Frontal cortex (tissue), 4 donors: ENCODE data around the gene GRID1. TPM values are rescaled to one million over a fixed set of nuclear protein-coding genes. Genes with fewer than 3 reads are reported as not detected.

Experiments
- DNase-seq, 2 donors: peaks; one replicate each; pipeline ENCODE4 v3.0.0; 2012; ENCODE audit warnings: low spot score in 2 of 2
- FAIRE-seq: peaks from 2 replicates; lab custom pipeline; 2012; peaks lifted over from hg19 to GRCh38; lab: Jason Lieb, UNC
- total RNA-seq: library from RNA; depleted of rRNA; stranded (reverse); fragments of >200 nt; gene quantifications from one replicate; pipeline ENCODE4 v1.2.3, GENCODE V29; 2014
- donor health status: control.
- donor health status: control.
- donor health status: control.

Gene GRID1
- total RNA-seq, 1 donor from 2014 or later, result 12.6 TPM

GRCh38 chr10:86343761-86344160 is 22.8 kb downstream of the GRID1 start:
- no peak for FAIRE-seq
- no peak for DNase-seq

GRCh38 chr10:86342111-86342863 is 24.3 kb downstream of the GRID1 start:
- no peak for DNase-seq

GRCh38 chr10:86341361-86341811 is 25.2 kb downstream of the GRID1 start:
- DNase-seq, result no peak
- no peak for FAIRE-seq

More at GRCh38 chr10:86342111-86342863, 24.3 kb downstream of the GRID1 start:
- no peak for FAIRE-seq

GRCh38 chr10:86340991-86341260 is 25.7 kb downstream of the GRID1 start:
- FAIRE-seq (no peak), DNase-seq (no peak)

- FAIRE-seq, result no peak
- DNase-seq, result no peak
These were observed 26.2 kb downstream of the GRID1 start for GRCh38 chr10:86340176-86340990.

- no peak for FAIRE-seq
- DNase-seq, result no peak
These were observed 27.2 kb downstream of the GRID1 start for GRCh38 chr10:86339226-86339865.

- DNase-seq (no peak), FAIRE-seq (no peak)
These were observed 29.4 kb downstream of the GRID1 start for GRCh38 chr10:86337121-86337601.

GRCh38 chr10:86336341-86336740 is 30.3 kb downstream of the GRID1 start:
- DNase-seq (no peak), FAIRE-seq (no peak)

GRCh38 chr10:86335831-86336230 is 30.8 kb downstream of the GRID1 start:
- DNase-seq, result no peak
- FAIRE-seq, result no peak

GRCh38 chr10:86335257-86335656 is 31.3 kb downstream of the GRID1 start:
- FAIRE-seq (no peak), DNase-seq (no peak)

GRCh38 chr10:86334488-86335085 is 32.0 kb downstream of the GRID1 start:
- DNase-seq, result no peak

GRCh38 chr10:86333826-86334487 is 32.6 kb downstream of the GRID1 start:
- FAIRE-seq, result no peak
- no peak for DNase-seq

More at GRCh38 chr10:86334488-86335085, 32.0 kb downstream of the GRID1 start:
- no peak for FAIRE-seq

- DNase-seq (no peak), FAIRE-seq (no peak)
These were observed 34.7 kb downstream of the GRID1 start for GRCh38 chr10:86331861-86332260.

- no peak for DNase-seq
- no peak for FAIRE-seq
These were observed 35.5 kb downstream of the GRID1 start for GRCh38 chr10:86330778-86331763.

- DNase-seq (no peak), FAIRE-seq (no peak)
These were observed 36.5 kb downstream of the GRID1 start for GRCh38 chr10:86329896-86330680.

- FAIRE-seq, result no peak
- DNase-seq, result no peak
These were observed 37.4 kb downstream of the GRID1 start for GRCh38 chr10:86329093-86329710.

- DNase-seq (no peak), FAIRE-seq (no peak)
These were observed 38.5 kb downstream of the GRID1 start for GRCh38 chr10:86327954-86328725.
